GM21723 (cell line): ENCODE results near the gene STARD9.

Source experiments
- ATAC-seq: cut with Tn5 transposase; IDR thresholded peaks from one replicate; pipeline ENCODE4 v1.9.1; 2021; ENCODE audit warnings: mild to moderate bottlenecking, moderate library complexity; ENCODE audit not compliant: unreplicated experiment

Gene STARD9

DNA sequence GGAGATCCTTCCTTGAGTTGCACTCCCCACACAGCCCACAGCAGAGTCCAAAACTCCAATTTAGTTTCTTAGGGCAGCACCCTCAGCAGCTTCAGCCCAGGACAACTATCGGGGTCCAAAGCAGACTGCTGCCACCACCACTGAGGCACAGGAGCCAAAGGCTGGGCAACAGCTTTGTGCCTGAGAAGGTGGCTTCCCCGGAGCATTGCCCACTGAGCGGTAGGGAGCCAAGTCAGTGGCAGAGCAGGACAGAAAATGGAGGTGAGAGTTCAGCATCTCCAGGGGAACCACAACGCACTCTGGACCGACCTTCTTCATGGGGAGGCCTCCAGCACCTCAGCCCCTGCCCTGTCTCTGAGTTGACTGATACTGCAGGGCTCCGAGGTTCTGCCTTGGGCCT is 118.1 kb downstream of the STARD9 start:
- no peak for ATAC-seq

DNA sequence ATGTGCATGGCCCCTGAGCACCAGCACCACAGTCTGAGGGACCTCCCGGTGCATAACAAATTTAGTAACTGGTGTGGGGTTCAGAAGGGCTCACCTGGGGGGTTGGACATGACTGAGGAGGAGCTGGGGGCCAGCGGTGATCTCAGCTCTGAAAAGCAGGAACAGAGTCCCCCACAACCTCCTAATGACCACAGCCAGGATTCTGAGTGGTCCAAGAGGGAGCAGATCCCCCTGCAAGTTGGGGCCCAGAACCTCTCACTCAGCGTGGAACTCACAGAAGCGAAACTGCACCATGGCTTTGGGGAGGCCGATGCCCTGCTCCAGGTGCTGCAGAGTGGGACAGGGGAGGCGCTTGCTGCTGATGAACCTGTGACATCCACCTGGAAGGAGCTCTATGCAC is 118.5 kb downstream of the STARD9 start:
- ATAC-seq = no peak

DNA sequence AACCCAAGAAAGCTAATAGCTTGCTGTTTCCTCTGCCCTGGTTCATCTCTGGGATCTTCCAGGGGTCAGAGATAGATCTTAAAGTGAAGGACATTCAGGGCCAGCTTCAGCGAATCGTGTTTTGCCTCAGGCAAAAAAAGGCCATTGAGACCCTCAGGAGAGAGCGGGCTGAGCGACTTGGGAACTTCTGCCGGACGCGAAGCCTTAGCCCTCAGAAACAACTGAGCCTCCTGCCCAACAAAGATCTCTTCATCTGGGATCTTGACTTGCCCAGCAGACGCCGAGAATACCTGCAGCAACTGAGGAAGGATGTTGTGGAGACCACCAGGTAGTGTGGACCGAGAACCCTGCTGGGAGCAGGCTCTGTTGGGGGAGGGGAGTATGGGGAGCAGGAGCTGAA is 119.0 kb downstream of the STARD9 start:
- ATAC-seq = no peak

DNA sequence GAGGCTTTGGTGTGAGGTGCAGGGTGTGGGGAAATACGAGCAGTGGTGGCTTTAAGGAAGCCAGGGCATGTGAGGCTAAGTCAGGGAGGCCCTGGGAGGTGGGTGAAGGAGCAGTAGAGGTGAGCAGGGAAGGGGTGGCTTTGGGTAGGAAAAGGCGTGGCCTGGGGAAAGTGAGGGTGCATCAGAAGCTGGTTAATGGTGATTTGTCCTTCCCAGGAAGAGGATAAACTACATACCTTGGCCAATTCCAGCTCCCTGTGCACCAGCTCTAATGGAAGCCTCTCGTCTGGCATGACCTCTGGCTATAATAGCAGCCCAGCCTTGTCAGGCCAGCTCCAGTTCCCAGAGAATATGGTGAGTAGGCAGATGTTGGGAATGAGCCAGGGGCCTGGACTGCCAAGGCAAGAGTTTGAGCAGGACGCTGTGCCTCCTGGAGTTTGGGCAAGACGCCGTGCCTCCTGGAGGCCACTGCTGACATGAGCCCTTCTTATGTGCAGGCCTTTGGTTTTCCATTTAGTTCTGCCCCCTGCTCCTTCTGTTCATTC is 120.2 kb downstream of the STARD9 start:
- ATAC-seq = no peak

DNA sequence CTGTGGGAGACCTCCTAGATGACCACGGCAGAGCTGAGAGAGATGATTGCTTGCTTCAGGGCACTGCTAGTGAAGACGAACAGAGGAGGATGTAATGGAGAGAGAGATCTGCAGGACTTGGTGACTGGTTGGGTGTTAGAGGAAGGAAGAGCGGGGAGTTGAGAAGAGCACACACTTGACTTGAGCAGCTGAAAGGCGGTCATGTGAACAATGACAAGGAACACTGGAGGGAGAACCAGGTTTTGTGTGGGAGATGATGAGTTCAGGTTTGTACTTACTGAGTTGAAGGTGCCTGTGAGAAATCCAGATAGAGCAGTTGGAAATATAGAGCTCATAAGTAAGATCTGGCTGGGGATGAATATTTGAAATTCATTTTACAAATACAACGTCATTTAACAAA is 121.2 kb downstream of the STARD9 start:
- ATAC-seq = no peak

DNA sequence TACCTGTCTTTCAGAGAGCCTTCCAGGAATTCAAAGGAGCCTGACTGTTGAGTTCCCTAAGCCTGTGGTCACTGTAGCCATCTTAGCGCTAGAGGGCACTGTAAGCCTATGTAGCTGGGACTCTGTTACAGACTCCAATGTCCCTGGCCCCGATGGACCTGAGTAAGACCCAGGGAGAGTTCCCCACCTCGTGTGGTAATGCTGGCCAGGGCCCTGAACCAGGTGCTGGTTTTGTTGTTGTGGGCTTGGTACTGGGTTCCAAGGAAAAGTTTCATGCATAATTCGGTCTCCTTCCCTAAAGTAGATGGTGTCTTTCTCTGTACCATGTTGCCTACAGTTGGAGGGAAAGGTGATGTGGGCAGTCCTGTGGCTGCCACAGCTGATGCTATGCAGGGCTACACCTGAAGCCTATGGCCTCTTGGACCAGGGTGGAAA is 129.1 kb downstream of the STARD9 start:
- peak; percentile 51 for ATAC-seq

DNA sequence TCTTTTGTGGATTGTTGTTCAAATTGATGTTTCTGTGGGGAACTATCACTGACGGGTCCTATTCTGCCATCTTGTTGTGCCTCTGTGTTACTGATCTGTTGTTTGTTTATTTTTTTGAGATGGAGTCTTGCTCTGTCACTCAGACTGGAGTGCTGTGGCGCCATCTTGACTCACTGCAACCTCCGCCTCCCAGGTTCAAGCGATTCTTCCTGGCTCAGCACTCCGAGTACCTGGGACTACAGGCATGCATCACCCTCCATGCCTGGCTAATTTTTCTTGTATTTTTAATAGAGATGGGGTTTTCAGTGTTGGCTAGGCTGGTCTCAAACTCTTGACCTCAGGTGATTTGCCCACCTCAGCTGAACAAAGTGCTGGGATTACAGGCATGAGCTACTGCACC is 129.9 kb downstream of the STARD9 start:
- no peak for ATAC-seq

DNA sequence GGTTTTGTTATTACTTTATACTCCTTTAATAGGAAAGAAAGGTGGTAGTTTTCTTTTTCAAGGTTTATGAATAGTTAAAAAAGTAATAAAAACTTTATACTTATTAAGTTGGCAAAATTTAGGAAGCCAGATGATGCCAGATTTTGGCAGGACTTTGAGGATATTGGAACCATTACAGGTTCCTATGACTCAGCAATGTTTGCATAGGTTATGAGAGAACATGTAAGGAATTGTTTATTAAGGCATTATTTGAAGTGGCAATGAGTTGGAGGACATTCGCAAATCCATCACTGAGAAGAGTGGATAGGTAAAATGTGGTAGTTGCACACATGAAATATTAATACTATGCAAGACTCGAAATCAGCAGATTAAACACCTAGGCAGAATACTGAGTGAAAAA is 131.7 kb downstream of the STARD9 start:
- ATAC-seq = no peak

DNA sequence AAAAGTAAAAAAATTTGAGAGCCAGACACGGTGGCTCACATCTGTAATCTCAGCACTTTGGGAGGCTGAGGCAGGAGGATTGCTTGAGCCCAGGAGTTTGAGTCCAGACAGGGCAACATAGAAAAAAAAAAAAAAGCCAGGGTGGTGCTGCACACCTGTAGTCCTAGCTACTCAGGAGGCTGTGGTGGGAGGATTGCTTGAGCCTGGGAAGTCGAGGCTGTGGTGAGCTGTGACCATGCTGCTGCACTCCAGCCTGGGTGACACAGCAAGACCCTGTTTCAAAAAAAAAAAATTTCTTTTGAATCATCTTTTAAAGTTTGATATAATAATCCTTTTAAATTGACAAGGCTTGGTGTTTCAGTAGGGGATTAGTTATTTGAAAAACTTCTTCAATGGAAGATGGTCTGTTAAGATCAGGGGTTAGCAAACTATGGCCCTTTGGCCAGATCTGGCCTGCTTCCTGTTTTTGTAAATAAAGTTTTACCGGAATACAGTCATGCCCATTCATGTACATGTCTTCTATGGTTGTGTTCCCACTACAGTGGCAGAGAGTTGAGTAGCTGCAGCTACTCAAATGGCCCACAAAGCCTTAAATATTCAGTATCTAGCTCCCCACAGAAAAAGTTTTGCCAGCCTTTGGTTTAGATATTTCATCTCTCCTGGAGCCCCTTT is 132.6 kb downstream of the STARD9 start:
- no peak for ATAC-seq

DNA sequence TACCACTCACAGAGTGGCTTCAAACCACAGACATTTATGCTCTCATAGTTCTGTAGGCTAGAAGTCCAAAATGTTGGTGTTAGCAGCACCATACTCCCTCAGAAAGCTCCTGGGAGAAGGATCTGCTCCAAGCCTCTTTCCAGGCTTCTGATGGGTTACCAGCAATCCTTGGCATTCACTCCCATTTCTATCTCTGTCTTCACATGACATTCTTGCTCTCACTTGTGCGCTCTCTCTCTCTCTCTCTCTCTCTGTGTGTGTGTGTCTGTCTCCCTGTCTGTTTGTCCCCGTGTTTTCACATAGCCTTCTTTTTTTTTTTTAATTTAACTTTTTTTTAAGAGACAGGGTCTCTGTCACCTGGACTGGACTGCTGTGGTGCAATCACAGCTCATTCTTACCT is 135.3 kb downstream of the STARD9 start:
- no peak for ATAC-seq

DNA sequence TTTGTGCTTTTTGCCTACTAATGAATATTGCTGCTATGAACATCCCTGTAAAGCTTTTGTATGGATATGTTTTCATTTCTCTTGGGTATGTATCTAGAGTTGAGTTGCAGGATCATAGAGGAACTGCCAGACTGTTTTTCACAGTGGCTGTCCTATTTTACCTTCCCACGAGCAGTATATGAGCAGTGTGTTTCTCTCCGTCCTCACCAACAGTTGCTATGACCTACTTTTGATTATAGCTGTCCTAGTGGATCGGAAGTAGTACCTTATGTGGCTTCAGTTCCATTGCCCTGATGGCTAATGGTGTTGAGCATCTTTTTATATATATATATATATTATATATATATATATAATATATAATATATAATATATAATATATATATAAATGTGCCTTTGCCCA is 136.3 kb downstream of the STARD9 start:
- ATAC-seq = no peak

DNA sequence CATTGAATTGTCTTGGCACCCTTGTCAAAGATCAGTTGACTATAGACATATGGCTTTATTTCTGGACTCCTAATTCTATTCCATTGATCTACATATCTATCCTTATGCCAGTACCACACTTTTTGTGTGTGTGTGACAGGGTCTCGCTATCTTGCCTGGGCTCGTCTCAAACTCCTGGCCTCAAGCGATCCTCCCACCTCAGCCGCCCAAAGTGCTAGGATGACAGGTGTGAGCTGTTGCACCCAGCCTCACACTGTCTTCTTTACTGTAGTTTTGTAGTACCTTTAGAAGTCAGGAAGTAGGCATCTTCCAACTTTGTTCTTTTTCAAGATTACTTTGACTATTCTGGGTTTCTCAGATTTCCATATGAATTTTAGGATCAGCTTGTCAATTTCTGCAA is 137.2 kb downstream of the STARD9 start:
- ATAC-seq = no peak

DNA sequence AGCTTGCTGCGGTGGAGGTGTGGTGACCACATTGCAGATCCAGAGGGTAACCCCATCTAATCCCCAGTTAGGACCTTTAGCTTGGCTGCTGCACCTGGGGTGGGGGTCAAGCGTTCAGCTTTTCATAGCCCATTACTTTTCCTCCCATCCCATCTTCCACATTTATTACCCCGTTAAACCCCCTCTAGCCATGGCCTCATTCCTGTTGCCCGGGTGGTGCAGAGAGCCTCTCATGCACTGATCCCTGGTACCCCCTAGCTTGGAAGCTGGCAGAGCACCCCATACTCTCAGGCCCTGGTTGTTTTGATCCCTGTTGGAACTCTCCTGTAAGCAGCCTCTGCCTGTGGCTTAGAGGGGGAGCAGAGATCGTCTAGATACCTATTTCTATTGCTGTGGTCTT is 140.7 kb downstream of the STARD9 start:
- no peak for ATAC-seq

DNA sequence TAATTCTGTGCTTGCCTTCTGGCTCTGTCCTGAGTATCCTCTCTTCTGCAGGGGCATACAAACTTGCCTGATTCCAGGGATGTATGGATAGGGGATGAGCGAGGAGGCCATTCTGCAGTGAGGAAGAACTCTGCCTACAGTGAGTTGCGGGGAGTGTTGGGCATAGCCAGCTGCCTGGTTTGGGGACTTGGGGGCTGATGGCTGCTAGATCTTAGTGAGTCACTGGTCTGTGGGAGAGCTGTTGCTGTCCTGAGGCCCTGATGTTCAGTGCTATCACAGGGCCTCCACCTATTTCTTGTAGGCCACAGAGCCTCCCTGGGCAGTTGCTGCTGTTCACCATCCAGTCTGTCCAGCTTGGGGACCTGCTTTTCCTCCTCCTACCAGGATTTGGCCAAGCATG is 141.2 kb downstream of the STARD9 start:
- no peak for ATAC-seq

DNA sequence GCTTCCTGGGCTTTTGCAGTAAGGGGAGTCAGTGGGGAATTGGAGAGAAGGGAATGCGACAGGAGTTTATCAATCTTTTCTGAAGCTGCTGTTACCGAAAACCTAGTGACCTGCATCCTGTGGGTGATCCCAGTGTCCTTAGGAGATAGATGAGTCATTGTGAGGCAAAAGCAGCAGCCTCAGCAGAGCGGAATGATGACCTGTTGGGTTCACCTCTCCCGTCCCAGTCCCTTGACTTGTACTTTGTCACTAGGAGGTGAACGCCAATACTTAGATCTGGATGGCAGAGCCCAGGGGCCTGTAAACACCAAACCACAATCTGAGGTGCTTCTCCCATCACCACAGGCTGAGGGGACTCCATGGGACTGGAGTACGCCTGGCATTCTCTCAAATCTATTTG is 143.6 kb downstream of the STARD9 start:
- no peak for ATAC-seq

DNA sequence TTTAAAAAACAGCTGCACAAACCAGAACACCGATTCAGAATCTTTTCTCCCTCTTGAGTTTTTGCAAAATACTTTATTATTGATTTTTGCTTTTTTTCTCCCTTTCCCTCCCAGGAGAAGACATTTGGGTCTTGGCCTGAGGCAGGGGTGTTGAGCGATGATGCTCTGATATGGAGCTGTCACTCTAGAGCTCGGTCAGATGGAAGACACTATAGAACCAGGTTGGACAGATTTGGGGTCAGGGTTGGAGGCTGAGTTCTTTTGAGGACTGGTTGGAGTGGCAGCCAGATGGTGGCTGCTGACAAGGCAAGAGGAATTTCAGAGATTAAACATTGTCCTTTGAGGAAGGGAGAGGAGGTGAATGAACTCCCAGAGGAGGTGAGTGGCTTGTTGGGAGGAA is 144.7 kb downstream of the STARD9 start:
- ATAC-seq = no peak

DNA sequence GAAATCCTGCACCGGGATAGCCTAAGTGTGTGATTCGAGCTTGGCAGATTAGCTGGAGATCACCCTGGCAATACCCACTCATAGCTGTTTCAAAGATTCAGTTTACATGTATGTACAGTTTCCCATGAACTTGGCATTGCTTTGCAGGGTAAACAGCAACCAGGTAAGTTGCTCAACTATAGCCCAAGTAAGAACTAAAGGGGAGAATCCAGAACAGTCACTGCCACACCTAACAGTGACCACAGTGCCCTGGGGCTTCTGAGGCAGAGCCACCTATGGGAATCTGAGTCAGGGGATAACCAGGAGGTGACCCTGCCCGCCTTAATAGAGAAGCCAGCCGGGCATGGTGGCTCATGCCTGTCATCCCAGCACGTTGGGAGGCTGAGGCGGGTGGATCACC is 145.6 kb downstream of the STARD9 start:
- ATAC-seq = no peak

DNA sequence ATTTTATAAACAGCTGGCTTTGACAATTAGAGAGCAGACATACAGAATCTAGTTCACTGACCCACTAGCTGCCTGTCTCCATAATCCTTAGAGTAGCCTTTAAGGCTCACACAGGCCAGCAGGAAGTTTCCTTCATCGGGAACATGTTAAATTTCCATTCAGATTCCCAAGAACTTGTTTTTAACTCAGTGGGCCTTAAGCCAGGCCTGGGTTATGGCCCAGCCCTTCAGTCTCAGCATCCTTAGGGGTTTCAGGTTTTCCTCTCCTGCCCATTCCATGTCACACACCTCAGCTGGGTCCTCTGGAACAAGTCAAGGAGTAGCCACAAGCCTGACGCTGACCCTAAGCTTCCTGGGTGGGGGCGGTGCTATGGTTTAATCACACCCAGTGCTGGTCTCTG is 146.5 kb downstream of the STARD9 start:
- ATAC-seq = no peak

DNA sequence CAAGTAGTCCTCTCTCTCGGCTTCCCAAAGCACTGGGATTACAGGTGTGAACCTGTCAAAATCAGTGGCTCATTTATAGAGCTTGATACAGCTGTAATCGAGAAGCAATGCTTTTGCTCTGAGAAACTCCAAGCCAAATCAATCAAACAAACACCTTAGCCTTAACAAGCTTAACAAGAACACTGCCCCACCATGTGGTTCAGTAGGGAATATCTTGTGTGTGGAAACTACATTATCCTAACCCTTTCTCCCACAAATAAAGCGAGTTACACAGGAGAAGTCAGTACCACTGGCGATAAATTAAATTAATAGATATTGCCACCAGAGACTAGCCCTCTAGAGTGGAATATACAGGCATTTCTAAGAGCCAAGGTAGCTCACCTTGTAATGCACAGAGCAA is 147.7 kb downstream of the STARD9 start:
- no peak for ATAC-seq

DNA sequence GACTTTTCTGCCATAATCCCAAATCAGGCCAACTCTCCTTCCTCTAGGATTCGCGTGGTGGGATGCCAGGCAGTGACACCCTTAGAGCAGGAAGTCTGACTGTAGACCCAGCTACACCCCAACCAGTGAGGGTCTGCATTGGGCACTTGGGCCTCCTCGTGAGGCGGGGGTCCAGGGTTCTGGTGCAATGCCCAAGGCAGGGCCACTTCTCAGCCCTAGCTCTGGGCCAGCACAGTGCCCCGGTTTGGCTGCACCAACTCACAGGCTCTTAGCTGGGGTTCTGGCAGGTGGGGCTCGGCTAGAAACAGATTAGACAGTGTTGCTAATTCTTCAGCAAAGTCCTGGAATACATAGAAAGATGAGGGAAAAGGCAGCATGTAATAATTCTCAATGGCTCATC is 148.9 kb downstream of the STARD9 start:
- no peak for ATAC-seq

DNA sequence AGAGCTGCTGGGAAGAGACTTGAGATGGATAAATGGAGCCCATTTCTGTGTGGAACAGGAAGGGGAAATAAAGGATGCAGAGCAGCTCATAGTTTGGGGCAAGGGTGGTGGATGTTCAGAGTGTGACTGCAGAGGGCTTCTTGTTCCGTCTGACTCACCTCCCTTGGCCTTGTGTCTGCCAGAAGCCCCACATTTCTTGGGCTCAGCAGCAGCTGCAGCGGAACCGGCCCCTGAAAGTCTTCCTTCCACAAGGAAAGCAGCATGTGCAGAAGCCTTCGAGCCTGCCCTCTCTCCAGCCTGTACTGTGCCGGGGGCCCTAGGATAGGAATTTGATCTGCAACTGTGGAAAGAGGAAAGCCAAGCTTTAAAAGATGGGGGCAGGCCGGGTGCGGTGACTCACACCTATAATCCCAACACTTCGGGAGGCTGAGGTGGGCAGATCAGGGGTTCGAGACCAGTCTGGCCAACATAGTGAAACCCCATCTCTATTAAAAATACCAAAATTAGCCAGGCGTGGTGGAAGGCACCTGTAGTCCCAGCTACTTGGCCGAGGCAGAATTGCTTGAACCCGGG is 150.0 kb downstream of the STARD9 start:
- no peak for ATAC-seq

DNA sequence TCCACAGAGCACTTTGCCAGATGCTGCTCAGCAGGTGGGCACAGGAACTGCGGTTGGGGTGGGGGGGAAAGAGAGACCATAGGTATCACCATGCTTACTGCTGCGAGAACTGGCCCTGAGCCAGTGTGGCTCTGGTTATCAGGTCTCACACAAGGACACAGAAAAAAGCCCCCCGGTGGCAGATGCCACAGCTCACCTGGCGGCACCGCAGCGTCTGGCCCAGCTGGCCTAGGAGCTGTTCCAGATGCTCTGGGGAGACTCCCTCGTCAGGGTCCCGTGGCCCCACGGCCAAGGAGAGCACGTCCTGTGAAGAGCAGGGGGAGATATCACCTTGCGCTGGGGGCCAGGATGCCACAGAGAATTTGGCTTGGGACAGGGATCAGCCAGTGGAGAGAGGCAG is 150.7 kb downstream of the STARD9 start:
- no peak for ATAC-seq
